ENCODE measurements around the gene TOMM7.
"Not testable (repeated sequence)": the region's sequence is repeated elsewhere in the genome, so short reads cannot be mapped to it uniquely, and the experiment has no call there.

GRCh38 chr7:22779730-22780323 is 42.8 kb downstream of the TOMM7 start:
- not testable (repeated sequence) for TF ChIP-seq EZH2 (IDR thresholded peaks at IDR 0.05; ENCODE audit: low read depth)
- TF ChIP-seq, protein P1, sequence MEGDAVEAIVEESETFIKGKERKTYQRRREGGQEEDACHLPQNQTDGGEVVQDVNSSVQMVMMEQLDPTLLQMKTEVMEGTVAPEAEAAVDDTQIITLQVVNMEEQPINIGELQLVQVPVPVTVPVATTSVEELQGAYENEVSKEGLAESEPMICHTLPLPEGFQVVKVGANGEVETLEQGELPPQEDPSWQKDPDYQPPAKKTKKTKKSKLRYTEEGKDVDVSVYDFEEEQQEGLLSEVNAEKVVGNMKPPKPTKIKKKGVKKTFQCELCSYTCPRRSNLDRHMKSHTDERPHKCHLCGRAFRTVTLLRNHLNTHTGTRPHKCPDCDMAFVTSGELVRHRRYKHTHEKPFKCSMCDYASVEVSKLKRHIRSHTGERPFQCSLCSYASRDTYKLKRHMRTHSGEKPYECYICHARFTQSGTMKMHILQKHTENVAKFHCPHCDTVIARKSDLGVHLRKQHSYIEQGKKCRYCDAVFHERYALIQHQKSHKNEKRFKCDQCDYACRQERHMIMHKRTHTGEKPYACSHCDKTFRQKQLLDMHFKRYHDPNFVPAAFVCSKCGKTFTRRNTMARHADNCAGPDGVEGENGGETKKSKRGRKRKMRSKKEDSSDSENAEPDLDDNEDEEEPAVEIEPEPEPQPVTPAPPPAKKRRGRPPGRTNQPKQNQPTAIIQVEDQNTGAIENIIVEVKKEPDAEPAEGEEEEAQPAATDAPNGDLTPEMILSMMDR (conservative IDR thresholded peaks at IDR 0.05): not testable (repeated sequence)

All from PC-9 (cell line).